ENCODE results near the gene ELF1. TPM values are rescaled to one million over a fixed set of nuclear protein-coding genes. Genes with fewer than 3 reads are reported as not detected.

The ELF1 gene
- total and polyA plus RNA-seq, 11 donors = 7.7 to 75.4 (median 33.5) TPM

DNA sequence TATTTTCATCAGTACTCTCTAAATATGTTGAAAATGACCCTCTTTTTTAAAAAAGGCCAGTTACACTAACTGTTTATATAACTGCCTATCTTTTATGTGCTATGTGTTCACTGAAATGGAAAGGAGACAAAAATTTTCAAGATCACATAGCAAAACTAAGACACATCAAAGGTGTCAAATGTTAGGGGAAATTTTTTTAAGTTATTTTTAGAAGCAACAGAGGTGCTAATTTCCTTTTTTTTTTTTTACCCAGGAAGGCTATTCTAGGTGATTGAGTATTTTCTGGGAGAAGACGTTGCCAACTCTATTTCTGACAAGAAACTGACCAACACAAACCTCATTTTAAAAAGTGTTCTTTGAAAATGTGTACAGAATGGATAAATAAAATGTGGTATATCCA is 45.7 kb downstream of the ELF1 start:
- TF ChIP-seq, protein P1, sequence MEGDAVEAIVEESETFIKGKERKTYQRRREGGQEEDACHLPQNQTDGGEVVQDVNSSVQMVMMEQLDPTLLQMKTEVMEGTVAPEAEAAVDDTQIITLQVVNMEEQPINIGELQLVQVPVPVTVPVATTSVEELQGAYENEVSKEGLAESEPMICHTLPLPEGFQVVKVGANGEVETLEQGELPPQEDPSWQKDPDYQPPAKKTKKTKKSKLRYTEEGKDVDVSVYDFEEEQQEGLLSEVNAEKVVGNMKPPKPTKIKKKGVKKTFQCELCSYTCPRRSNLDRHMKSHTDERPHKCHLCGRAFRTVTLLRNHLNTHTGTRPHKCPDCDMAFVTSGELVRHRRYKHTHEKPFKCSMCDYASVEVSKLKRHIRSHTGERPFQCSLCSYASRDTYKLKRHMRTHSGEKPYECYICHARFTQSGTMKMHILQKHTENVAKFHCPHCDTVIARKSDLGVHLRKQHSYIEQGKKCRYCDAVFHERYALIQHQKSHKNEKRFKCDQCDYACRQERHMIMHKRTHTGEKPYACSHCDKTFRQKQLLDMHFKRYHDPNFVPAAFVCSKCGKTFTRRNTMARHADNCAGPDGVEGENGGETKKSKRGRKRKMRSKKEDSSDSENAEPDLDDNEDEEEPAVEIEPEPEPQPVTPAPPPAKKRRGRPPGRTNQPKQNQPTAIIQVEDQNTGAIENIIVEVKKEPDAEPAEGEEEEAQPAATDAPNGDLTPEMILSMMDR (IDR thresholded peaks at IDR 0.05) = no peak
- TF ChIP-seq POLR2A (IDR thresholded peaks at IDR 0.05) = no peak
- intact Hi-C loops (cut with DNase I) = loop anchor here in 2 of 10 donors (10.0 kb wide), 1 partner anchor 81 kb away; no protein-coding TSS in a partner anchor
- H3K27me3 ChIP-seq = no peaks in the 10 kb centered on the region
- H3K4me3 ChIP-seq = no peak overlapping the region
- ATAC-seq (no peak), DNase-seq (no peak)
- 25 to 32% (median 26%) methylated on average over 1 of the region's 1 CpG for WGBS, 4 donors
- no peak overlapping the region for H3K27ac ChIP-seq
- no peaks in the 10 kb centered on the region for H3K9me3 ChIP-seq
- H3K36me3 ChIP-seq = peaks cover 0 to 8% (median 0%) of the 10 kb centered on the region in 9 donors
- peaks cover 11 to 100% (median 87%) of the 10 kb centered on the region in 12 donors for H3K4me1 ChIP-seq

DNA sequence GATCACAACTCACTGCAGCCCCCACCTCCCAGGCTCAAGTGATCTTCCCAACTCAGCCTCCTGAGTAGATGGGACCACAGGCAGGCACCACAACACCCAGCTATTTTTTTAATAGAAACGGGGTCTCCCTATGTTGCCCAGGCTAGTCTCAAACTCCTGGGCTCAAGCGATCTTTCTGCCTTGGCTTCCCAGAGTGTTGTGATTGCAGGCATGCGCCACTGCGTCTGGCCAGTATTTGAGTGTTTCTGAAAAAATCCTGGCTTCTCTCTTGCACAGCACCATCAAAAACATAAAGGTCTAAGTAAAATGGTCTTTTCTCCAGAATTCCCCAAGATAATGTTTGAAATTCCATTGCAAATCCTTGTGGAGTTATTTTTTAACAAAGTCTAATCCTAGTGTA is 47.8 kb downstream of the ELF1 start:
- WGBS, 4 donors = 81 to 94% (median 85%) methylated on average over 4 of the region's 4 CpGs
- H3K27me3 ChIP-seq = no peaks in the 10 kb centered on the region
- no peak overlapping the region for H3K4me3 ChIP-seq
- no peak overlapping the region for H3K27ac ChIP-seq
- ATAC-seq (no peak), DNase-seq (no peak)
- peaks cover 12 to 98% (median 75%) of the 10 kb centered on the region in 12 donors for H3K4me1 ChIP-seq
- intact Hi-C loops (cut with DNase I) = loop anchor here in 2 of 10 donors (10.0 kb wide), 1 partner anchor 83 kb away; no protein-coding TSS in a partner anchor
- no peak for TF ChIP-seq POLR2A (IDR thresholded peaks at IDR 0.05)
- TF ChIP-seq, protein P1 (IDR thresholded peaks at IDR 0.05) = no peak
- H3K9me3 ChIP-seq = no peaks in the 10 kb centered on the region
- H3K36me3 ChIP-seq = peaks cover 0 to 3% (median 0%) of the 10 kb centered on the region in 9 donors

DNA sequence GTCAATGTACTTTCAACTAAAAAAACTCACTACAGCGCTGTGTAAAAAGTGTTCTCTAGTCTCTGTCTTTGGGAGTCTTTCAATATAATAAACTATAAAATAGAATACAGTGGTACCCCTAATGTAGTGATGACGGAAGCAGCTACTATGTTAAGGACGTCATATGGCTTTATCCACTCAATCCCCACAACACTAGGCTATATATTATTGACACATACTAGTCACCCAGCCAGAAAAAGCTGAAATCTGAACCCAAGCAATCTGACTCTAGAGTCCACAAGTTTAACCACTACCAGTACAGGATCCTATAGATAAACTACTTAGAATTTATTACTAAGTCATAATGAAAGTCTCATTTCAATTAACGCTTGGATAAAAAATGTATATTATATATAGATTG is 48.3 kb downstream of the ELF1 start:
- Histone ChIP-seq H3K4me3 (no peak overlapping the region), H3K4me1 (peaks cover 12 to 98% (median 75%) of the 10 kb centered on the region in 12 donors), H3K27me3 (no peaks in the 10 kb centered on the region), H3K36me3 (no peaks in the 10 kb centered on the region), H3K27ac (no peak overlapping the region), H3K9me3 (no peaks in the 10 kb centered on the region)
- TF ChIP-seq POLR2A (IDR thresholded peaks at IDR 0.05) = no peak
- TF ChIP-seq, protein P1 (IDR thresholded peaks at IDR 0.05) = no peak
- ATAC-seq (no peak), DNase-seq (no peak)
- WGBS, 4 donors = 91 to 94% (median 92%) methylated on average over 4 of the region's 4 CpGs
- intact Hi-C loops (cut with DNase I) = loop anchor here in 2 of 10 donors (10.0 kb wide), 1 partner anchor 84 kb away; no protein-coding TSS in a partner anchor

DNA sequence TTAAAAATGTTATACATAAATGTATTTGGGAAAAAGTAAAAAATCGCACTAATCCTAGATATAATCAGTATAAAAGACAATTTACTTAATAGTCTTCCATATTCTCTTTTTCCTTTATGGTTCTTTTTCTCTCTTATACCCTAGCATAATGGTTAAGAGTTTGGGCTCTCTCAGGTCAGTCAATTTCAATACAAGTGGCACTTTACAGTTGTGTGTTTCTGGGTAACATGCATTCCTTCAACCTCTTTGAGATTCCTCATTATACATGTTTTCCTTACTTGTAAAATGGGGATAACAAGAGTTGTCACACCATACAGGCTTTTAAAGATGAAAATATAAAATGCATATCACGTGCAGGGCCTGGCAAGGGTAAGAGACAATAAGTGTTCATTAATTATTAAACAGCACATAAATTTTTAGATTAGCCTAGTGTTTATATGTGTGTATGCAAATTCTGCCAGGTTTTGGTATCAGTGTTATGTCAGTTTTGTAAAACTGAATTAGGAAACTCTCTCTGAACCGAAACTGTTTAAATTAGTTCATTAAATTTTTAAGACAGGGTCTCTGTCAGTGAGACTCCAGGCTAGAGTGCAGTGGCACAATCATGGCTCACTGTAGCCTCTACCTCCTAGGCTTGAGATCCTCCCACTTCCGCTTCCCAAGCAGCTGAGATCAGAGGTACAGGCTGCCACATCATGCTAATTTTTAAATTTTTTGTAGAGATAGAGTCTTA is 49.8 kb downstream of the ELF1 start:
- ATAC-seq = no peak
- Histone ChIP-seq H3K27me3 (no peaks in the 10 kb centered on the region), H3K36me3 (no peaks in the 10 kb centered on the region), H3K4me3 (no peak overlapping the region), H3K9me3 (no peaks in the 10 kb centered on the region), H3K27ac (peak overlapping the region in 1 of 12 donors; percentile 11), H3K4me1 (peaks cover 5 to 98% (median 65%) of the 10 kb centered on the region in 12 donors)
- intact Hi-C loops (cut with DNase I) = no loop called here
- 78 to 87% (median 84%) methylated on average over 4 of the region's 4 CpGs for WGBS, 4 donors
- no peak for TF ChIP-seq POLR2A (IDR thresholded peaks at IDR 0.05)
- TF ChIP-seq, protein P1 (IDR thresholded peaks at IDR 0.05) = no peak
- no peak for DNase-seq
